ENCODE data around the gene FN1.
A peak's percentile ranks its signal among the peaks of the same experiment; 100 is the strongest.

FN1 gene

GRCh38 chr2:215460682-215461382 is 25.0 kb upstream of the FN1 start:
- H3K27me3 ChIP-seq (replicated peaks) = no peaks in the 10 kb centered on the region
- no peak overlapping the region for H3K4me3 ChIP-seq (ENCODE audit: low read depth, low read length)
- H3K36me3 ChIP-seq (replicated peaks) = no peaks in the 10 kb centered on the region
- peak overlapping the region; percentile 98 for H3K27ac ChIP-seq
- in situ Hi-C loops (cut with HindIII; ENCODE audit: low pct_ligation_motif_present, low sequenced_read_pairs) = no loop called here
- TF ChIP-seq CTCF (IDR thresholded peaks at IDR 0.05; ENCODE audit: low read depth, low read length, missing control alignments) = no peak
- DNase-seq = peak; percentile 91

- H3K27me3 ChIP-seq (replicated peaks) = no peaks in the 10 kb centered on the region
- DNase-seq = no peak
- H3K36me3 ChIP-seq (replicated peaks) = no peaks in the 10 kb centered on the region
- no peak overlapping the region for H3K27ac ChIP-seq
- TF ChIP-seq CTCF (IDR thresholded peaks at IDR 0.05; ENCODE audit: low read depth, low read length, missing control alignments) = no peak
- in situ Hi-C loops (cut with HindIII; ENCODE audit: low pct_ligation_motif_present, low sequenced_read_pairs) = no loop called here
- H3K4me3 ChIP-seq (ENCODE audit: low read depth, low read length) = no peak overlapping the region
Observed at GRCh38 chr2:215455958-215456357, 20.1 kb upstream of the FN1 start.

GRCh38 chr2:215454519-215455246 is 18.8 kb upstream of the FN1 start:
- DNase-seq = no peak
- peak overlapping the region; percentile 61 for H3K27ac ChIP-seq
- no peak overlapping the region for H3K4me3 ChIP-seq (ENCODE audit: low read depth, low read length)
- peak; percentile 83 for TF ChIP-seq CTCF (IDR thresholded peaks at IDR 0.05; ENCODE audit: low read depth, low read length, missing control alignments)
- in situ Hi-C loops (cut with HindIII; ENCODE audit: low pct_ligation_motif_present, low sequenced_read_pairs) = no loop called here
- no peaks in the 10 kb centered on the region for H3K27me3 ChIP-seq (replicated peaks)
- H3K36me3 ChIP-seq (replicated peaks) = no peaks in the 10 kb centered on the region

- in situ Hi-C loops (cut with HindIII; ENCODE audit: low pct_ligation_motif_present, low sequenced_read_pairs) = no loop called here
- Histone ChIP-seq H3K27me3 (replicated peaks) (no peaks in the 10 kb centered on the region), H3K27ac (no peak overlapping the region), H3K36me3 (replicated peaks) (no peaks in the 10 kb centered on the region), H3K4me3 (ENCODE audit: low read depth, low read length) (no peak overlapping the region)
- no peak for TF ChIP-seq CTCF (IDR thresholded peaks at IDR 0.05; ENCODE audit: low read depth, low read length, missing control alignments)
- no peak for DNase-seq
Observed at GRCh38 chr2:215452725-215453124, 16.9 kb upstream of the FN1 start.

GRCh38 chr2:215451012-215451756 is 15.3 kb upstream of the FN1 start:
- Histone ChIP-seq H3K36me3 (replicated peaks) (no peaks in the 10 kb centered on the region), H3K27me3 (replicated peaks) (no peaks in the 10 kb centered on the region), H3K4me3 (ENCODE audit: low read depth, low read length) (no peak overlapping the region), H3K27ac (peak overlapping the region; percentile 27)
- in situ Hi-C loops (cut with HindIII; ENCODE audit: low pct_ligation_motif_present, low sequenced_read_pairs) = no loop called here
- no peak for TF ChIP-seq CTCF (IDR thresholded peaks at IDR 0.05; ENCODE audit: low read depth, low read length, missing control alignments)
- DNase-seq = no peak

Data from brain microvascular endothelial cell (primary cell).